GM13977 (cell line): ENCODE results near the gene DGLUCY.

ENCODE experiments used
- DNase-seq: peaks from one replicate; pipeline ENCODE4 v3.0.0; 2012; ENCODE audit warnings: low spot score
- CTCF ChIP-seq: IDR thresholded peaks from 2 replicates; pipeline ENCODE4 v1.5.1; 2012; ENCODE audit warnings: mild to moderate bottlenecking, control low read depth; ENCODE audit not compliant: insufficient read depth; ENCODE audit errors: extremely low read depth, missing control alignments
- in situ Hi-C: fragments of 300-500 bp; cut with MboI; formaldehyde crosslinking; loops from one replicate; pipeline ENCODE4 v1.12.0; 2022; ENCODE audit warnings: low sequenced_read_pairs, low pct_unique_long_range_greater_than_20kb, mixed read lengths, inconsistent platforms; ENCODE audit not compliant: unreplicated experiment

The DGLUCY gene

GRCh38 chr14:91229005-91229382, 115.1 kb downstream of the DGLUCY start:
- no peak for TF ChIP-seq CTCF
- in situ Hi-C loops = no loop called here
- no peak for DNase-seq

- peak; percentile 83 for DNase-seq
- in situ Hi-C loops = no loop called here
- no peak for TF ChIP-seq CTCF
These were observed 115.9 kb downstream of the DGLUCY start for GRCh38 chr14:91229743-91230200.

GRCh38 chr14:91230397-91231035, 116.6 kb downstream of the DGLUCY start:
- no peak for TF ChIP-seq CTCF
- no peak for DNase-seq
- in situ Hi-C loops = no loop called here

- DNase-seq = no peak
- in situ Hi-C loops = no loop called here
- TF ChIP-seq CTCF = no peak
These were observed 117.6 kb downstream of the DGLUCY start for GRCh38 chr14:91231446-91231845.

GRCh38 chr14:91232052-91232451, 118.2 kb downstream of the DGLUCY start:
- no peak for TF ChIP-seq CTCF
- no peak for DNase-seq
- in situ Hi-C loops = no loop called here

- no peak for TF ChIP-seq CTCF
- DNase-seq = no peak
- in situ Hi-C loops = no loop called here
These were observed 118.7 kb downstream of the DGLUCY start for GRCh38 chr14:91232603-91233002.
